ENCODE measurements around the gene ANKRD6. TPM values are rescaled to one million over a fixed set of nuclear protein-coding genes. Genes with fewer than 3 reads are reported as not detected.

Gene ANKRD6
- total RNA-seq, 1 donor from 2014 or later: 13.6 TPM

GRCh38 chr6:89475634-89476033 is 42.7 kb downstream of the ANKRD6 start:
- no peak for DNase-seq

- DNase-seq: no peak
Observed at GRCh38 chr6:89479897-89480296, 46.9 kb downstream of the ANKRD6 start.

GRCh38 chr6:89481695-89482094 is 48.7 kb downstream of the ANKRD6 start:
- DNase-seq: no peak

DNA sequence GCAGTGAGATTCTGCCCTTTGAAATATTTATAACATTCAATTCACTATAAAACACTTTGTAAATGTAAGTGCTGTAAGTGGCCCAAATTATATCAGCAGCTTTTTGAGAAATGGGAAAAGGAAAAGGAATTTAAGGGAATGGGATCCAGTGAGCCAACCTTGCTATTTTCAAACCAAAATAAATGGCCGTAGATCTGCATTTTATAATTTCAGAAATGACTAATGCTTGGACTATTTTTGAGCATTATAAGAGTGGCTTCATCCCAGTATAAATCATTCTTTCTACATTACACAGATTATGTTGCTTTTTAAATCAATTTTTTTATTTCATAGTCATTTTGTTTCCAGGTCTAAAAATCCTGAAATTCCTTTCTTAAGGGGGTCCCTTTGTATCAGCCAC is 49.2 kb downstream of the ANKRD6 start:
- no peak for DNase-seq

DNA sequence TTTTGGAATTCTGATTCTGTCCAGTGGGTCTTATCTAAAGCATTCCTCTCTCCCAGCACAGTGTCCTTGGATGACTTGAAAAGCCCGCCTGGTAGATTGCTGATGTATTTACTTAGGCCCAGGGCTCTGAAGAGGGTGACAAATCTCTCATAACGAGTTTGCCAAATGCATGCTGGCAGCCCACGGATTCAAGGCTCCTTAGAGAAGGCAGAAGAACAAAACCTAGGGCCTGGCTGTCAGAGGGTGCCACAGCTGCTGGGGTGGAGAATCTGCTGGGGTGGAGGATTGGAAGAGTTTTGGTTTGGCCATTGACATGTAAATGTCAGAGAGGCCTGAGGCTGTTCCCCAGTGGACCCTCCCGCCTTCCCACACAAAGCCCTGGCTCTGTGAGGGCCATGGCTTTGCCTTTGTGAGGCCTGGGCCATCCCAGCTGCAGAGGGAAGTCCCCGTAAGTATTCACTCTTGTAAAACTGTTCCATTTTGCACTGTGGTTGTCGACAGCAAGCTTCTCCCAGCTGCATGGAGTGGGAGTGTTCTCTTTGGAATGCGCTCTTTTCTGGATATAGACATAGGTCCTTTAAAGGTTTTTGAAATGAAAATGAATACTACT is 50.3 kb downstream of the ANKRD6 start:
- no peak for DNase-seq

DNA sequence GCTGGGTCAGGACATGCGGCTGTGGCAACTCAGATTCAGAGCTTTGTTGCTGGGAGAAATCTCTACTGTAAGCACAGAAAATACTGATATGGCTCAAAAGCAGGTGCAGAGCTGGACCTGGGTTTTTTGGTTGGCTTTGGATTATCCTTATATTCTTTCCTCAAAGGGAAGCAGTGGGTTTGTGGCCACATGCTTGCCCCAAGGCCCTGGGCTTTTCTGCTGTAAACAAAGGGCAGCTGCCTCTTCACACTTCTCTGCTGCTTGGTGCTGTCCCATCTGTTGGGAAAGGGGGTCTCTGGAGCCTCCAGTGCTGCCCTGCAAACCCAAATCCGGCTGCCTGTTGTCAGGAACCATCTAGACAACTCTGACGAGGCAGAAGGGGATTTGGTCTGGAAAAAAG is 52.4 kb downstream of the ANKRD6 start:
- no peak for DNase-seq

DNA sequence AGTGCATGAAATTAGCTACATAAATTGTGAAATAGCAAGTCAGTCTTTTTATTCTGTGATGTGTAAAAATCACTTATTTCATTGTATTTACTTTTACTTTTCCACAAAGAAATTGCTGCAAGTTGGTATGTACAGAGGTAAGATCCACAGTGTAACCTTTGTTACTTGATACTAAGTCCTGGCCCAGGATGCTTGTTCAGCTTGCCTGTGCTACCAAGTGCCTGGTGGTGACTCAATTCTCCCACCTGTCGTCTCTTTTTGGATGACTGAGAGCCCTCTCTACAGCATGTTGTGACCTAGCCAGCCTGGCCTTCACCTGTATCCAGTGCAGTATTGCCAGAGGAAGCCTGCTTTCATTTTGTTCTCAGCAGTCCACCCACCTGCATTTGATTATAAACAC is 54.9 kb downstream of the ANKRD6 start:
- no peak for DNase-seq

DNA sequence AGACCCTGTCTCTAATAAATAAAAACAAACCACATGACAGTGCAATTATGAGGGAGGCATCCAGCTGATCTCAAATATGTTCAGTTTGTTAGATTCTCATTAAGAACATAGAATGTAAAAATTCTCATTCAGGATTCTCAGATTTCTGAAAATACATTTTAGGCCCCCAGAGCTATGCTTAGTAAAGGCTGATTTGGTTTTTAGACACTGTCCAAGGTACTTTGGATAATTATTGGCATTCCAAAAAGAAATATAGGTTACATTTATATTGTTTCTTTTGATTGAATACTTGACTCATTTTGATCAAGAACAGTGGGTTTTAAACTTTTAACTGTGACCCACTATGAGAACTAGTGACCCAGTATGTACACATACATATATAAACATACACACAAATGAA is 55.5 kb downstream of the ANKRD6 start:
- no peak for DNase-seq

- no peak for DNase-seq
Observed at GRCh38 chr6:89489078-89489477, 56.1 kb downstream of the ANKRD6 start.

GRCh38 chr6:89492025-89492640 is 59.2 kb downstream of the ANKRD6 start:
- no peak for DNase-seq

DNA sequence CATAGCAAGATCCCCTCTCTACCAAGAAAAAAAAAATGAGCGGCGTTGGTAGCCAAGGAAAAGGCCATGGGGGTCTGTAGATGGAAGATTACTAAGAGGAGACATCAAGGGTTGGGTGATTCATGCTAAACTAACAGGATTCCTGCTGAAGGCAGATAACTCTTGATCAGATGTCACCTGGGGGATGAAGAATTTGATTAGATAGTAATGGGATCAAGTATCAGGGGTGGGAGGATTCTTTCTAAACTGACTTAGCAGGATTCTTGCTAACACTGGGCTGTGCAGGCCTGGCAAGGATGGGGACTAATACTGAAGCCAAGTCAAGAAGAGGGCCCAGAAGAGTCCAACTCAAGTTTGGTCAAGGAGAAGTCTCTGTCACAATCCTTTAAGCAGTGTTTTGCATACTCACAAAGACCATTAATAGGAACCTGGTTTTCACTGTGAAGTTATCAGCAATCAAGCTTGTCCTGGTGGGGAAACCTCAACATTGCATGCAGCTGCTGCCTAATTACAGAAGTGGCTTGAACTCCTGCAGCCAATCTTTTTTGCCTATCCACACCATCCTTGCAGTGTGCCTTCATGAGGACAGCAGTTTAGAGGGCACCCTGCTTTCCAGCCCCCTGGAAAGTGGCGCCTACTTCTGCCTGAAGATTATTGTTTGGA is 61.3 kb downstream of the ANKRD6 start:
- DNase-seq: no peak

DNA sequence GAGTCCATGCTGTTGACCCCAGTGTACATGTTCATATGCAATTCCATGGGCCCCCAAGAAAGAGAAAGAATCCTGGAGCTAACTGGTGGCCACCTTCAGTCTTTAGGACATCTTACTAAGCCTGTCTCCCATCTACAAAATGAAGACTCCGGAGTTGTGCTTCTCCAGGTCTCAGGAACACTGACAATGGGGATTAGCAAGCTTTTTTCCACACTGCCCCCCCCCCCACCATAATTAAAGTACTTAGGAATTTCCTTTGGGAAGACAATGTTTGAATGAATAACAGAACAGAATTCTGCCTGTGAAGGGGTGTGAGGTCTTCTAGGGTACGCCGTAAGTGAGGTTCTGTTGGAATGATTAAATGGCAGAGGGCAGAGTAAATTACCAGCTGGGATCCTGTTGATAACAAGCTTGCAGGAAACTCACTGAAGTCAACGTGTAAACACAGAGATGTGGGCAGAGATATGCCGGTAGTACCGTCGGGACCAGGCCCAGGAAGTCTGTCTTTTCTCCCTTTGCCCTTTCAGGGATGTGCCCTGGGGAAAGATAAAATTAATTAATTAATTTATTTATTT is 63.1 kb downstream of the ANKRD6 start:
- peak; percentile 11 for DNase-seq

DNA sequence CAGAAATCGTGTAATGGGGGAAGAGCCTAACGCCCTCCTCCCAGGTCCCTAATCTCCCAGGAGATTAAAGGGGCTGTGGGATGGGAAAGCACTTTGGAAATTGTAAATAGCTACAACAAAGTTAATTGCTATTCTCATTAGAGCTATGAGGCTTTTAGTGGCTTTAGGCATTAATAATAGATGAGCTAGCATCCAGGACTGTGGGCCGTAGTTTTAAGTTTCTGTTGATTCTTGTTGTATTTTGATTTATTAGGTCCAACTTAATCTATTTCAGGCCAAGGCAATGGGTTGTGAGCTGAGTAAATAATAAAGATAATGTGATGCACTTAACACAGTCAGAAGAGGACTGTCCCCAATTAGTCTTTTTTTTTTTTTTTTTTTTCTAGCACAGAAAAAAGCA is 67.7 kb downstream of the ANKRD6 start:
- no peak for DNase-seq

DNA sequence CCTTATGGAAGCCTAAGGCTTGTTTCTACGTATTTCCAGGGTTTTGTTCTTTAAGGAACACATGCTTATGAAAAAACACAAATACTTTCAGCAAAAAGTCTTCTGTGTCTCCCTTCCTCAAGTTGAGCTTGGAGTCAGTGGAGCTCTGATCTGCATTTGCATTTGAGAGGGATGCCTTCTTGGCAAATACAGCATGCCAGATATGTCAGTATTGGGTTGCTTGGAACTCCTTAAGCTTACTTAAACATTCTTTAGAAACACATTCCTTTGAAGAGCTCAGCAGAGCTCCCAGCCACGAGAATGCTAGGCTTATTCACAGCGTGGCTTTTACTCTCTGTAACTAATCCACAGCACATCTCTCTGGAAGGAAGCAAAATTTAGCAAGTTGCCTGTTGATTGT is 68.3 kb downstream of the ANKRD6 start:
- no peak for DNase-seq

GRCh38 chr6:89501753-89502152 is 68.8 kb downstream of the ANKRD6 start:
- no peak for DNase-seq

DNA sequence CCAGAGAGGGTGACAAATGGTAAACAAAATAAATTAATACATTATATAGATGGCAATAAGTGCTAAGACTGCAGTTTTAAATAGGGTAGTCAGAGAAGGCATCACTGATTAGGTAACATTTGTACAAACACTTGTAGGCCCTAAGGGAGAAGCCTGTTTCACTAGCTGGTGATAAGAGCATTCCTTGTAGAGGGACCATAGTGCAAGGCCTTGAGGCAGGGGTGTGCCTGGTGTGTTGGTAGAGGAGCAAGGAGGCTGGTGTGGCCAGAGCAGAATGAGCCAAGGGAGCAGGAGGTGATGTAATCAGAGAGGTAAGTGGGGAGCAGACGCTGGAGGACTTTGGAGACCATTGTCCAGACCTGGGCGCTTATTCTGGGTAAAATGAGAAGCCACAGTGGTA is 70.7 kb downstream of the ANKRD6 start:
- DNase-seq: no peak

DNA sequence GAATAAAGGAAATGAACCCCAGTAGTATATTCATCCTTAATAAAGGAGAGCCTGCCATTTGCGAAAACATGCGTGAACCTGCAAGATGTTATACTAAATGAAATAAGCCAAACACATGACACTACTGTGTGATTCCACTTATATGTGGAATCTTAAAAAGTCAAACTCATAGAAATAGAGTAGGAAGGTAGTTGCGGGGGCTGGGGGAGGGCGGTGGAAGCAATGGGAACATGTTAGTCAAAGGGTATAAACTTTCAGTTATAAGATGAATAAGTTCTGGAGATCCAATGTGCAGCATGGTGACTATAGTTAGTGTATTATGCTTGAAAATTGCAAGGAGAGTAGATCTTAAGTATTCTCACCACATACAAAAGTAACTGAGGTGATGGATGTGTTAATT is 72.9 kb downstream of the ANKRD6 start:
- no peak for DNase-seq

DNA sequence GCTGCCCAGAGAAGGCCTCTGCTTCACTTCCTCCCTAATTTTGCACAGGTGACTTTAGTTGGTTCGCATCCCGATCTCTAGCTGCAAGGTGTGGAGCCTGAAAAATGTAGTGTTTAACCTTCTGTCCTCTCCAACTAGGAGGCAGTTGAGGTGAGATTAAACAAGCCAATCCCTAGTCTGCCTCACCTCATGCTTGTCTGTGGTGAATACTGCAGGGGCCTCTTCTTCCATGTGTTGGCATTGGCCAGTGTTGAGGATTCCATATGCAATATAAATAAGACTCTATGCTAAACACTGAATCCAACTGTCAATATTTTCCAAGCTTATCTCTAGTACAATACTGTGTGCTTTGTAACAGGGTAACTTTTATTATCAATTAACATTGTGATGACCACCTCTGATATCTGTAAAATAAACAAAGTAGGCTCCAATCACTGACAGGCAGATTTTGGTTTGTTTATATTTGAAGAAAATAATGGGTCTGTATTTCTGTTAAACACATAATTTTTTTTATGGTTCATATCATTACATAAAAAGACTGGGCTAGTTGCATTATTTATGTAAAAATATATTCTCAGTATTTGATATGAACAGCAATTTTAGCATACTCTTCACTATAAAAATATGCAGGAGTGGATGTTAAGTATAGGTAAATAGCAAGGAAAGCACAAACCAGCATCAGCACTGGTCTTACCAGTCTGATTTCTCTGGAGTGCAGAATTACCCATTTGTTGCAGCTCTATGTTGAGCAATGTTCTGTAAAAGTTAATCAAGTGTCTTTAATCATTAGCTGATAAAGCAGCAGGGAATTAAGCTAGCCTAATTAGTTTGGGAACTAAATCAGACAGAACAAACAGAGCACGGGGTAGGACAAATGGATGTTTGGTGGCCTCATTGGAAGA is 74.0 kb downstream of the ANKRD6 start:
- no peak for DNase-seq

GRCh38 chr6:89508755-89509563 is 76.0 kb downstream of the ANKRD6 start:
- no peak for DNase-seq

GRCh38 chr6:89509777-89510281 is 76.9 kb downstream of the ANKRD6 start:
- no peak for DNase-seq

- DNase-seq: no peak
Observed at GRCh38 chr6:89510393-89510792, 77.4 kb downstream of the ANKRD6 start.

Data from dermis blood vessel endothelial cell (primary cell).